Measurements from ENCODE around the gene UBE2D1.

UBE2D1 gene

DNA sequence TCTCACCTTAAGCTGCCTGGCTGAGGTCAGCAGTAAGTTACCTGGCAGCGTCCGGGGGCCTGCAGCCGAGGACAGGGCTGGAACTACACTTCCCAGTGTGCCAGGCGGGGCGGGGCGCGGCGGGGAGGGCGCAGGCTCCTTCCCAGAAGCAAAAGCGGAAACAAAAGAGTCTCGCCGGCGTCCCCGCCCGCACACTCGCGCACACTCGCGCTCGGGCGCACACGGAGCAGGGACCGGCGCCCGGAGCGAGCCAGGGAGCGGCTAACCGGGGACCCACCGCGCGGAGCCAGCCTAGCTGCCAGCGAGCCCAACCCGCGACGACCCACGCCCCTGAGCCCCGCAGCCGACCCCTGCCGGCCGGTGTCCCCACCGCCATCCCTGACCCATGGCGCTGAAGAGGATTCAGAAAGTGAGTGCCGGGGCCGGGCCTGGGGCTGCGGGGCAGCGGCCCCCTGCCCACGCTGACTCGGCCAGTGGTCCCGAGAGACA lies at the start of gene UBE2D1:
TSS of gene UBE2D1 (plus strand) at position 190 of the 489 bp plus-strand sequence. CDS start at position 386, 196 bp downstream.
- DNase-seq = peak; percentile 6 to 91 (median 72)

GRCh38 chr10:58291538-58292174 lies 43.1 kb upstream of the UBE2D1 start:
- DNase-seq = peak in 7 of 56 donors; percentile 0 to 35 (median 9)

GRCh38 chr10:58293989-58294388 lies 40.8 kb upstream of the UBE2D1 start:
- no peak for DNase-seq

DNA sequence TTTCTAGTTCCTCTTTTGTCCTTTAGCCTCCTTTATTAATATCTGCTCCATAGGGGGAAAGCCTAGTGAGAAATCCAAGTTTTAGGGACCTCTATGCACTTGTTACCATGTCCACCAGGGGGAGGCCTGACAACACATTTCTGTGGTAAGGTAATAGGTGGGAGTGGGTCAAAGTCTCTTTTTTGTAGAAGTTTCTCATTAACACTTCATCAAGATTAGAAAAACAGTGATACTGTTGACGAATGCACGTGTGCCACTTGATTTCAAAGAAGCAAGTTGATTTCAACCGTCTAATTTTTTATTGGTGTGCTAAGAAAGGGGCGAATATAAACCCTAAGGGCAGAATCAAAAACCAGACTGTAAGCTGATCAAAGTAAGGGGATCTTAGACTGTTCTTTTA lies 35.2 kb upstream of the UBE2D1 start:
- peak in 22 of 56 donors; percentile 1 to 69 (median 12) for DNase-seq

GRCh38 chr10:58300676-58301075 lies 34.1 kb upstream of the UBE2D1 start:
- DNase-seq = no peak

GRCh38 chr10:58302254-58302653 lies 32.6 kb upstream of the UBE2D1 start:
- no peak for DNase-seq

GRCh38 chr10:58304099-58304633 lies 30.6 kb upstream of the UBE2D1 start:
- DNase-seq = no peak

- DNase-seq = no peak
These were observed 29.0 kb upstream of the UBE2D1 start for GRCh38 chr10:58305821-58306220.

- no peak for DNase-seq
These were observed 27.1 kb upstream of the UBE2D1 start for GRCh38 chr10:58307676-58308075.

- no peak for DNase-seq
These were observed 23.8 kb upstream of the UBE2D1 start for GRCh38 chr10:58311026-58311425.

GRCh38 chr10:58316874-58317273 lies 17.9 kb upstream of the UBE2D1 start:
- no peak for DNase-seq

DNA sequence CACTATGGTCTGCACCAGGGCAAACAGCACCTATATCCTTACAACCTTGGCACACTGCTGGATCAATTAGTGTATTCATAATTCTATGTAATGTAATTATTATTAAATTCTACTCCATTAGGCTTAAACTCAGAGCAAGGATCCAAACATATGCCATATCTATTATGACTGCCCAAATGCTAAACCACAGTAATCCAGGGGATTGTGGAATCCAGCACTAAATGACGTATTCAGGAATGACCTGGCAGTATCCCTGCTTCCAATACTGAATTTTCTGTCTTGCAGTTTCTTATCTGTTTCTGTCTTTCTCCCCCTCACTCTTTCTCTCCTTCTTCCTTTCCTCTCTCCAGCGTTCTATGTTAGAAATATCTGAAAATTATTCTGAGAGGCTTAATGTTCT lies 16.5 kb upstream of the UBE2D1 start:
- DNase-seq = no peak

DNA sequence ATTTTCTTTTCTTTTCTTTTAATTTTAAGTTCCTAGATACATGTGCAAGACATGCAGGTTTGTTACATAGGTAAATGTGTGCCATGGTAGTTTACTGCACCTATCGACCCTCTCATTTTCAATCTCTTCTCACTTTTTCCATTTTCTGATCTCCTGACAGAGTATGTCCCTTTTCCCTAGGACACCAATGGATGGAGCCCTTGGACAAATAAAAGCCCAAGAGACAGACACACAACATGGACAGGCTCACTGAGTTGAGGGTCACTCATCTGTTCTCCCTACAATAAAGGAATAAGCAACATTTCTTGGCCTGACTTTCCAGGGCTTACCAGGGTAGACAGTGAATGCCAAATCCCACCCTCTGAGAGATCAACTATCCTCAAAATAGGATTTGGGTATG lies 15.2 kb upstream of the UBE2D1 start:
- no peak for DNase-seq

DNA sequence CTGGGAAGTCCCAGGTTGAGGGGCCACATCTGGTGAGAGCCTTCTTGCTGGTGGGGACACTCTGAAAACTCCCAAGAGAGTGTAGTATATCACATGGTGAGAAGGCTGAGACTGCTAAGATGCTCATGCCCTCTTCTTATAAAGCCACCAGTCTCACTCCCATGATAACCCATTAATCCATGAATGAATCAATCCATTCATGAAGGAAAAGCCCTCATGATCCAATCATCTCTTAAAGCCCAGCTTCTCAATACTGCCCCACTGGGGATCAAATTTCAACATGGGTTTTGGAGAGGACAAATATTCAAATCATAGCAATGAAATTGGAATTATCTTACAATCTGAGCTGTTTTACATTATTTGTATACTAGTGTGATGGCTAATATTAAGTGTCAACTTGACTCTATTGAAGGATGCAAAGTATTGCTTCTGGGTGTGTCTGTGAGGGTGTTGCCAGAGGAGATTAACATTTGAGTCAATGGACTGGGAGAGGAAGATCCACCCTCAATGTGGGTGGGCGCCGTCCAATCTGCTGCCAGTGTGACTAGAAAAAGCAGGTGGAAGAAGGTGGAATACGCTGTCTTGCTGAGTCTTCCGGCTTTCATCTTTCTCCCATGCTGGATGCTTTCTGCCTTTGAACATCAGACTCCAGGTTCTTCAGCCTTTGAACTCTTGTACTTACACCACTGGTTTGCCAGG lies 14.3 kb upstream of the UBE2D1 start:
- no peak for DNase-seq

GRCh38 chr10:58322072-58322834 lies 12.6 kb upstream of the UBE2D1 start:
- DNase-seq = no peak

- DNase-seq = no peak
These were observed 12.0 kb upstream of the UBE2D1 start for GRCh38 chr10:58322835-58323209.

GRCh38 chr10:58326967-58327381 lies 7.8 kb upstream of the UBE2D1 start:
- no peak for DNase-seq

- DNase-seq = no peak
These were observed 6.6 kb upstream of the UBE2D1 start for GRCh38 chr10:58328233-58328632.

DNA sequence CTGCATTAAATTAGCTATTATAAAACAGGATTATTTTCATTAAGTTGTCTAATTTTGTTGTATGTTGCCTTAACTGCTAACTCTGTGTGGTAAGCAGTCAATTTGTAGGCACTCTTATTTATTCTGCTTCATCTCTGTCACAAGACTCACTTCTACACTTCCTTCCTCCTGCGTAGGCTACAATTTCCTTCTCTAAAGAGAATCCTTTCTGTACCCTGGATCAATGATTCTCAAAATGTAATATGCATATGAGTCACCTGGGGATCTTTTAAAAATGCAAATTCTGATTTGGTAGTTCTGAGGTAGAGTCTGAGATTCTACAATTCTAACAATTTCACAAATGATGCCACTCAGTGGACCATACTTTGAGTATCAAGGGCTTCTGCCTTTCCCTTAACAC lies 4.4 kb upstream of the UBE2D1 start:
- no peak for DNase-seq

DNA sequence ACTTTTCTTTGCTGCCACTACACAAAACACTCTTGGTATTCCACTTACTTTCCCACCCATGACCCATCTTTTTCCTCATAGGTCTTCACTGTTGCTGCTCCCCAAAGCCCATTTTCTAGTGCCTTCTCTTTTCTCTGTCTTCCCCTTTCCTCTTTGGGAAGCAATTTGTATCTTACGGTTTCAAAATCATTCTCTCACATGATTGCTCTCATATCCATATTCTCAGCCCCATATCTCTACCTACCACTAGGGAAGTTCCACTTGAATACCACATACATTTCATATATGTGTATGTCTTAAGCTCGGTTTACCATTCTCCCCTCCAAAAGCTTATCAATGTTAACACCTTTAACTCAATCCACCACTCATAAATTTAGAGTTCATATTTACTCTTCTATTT lies 3.2 kb upstream of the UBE2D1 start:
- no peak for DNase-seq

- DNase-seq = peak in 26 of 56 donors; percentile 5 to 55 (median 30)
These were observed 650 bp downstream of the UBE2D1 start for GRCh38 chr10:58335306-58336005.
